SU-DHL-6 (cell line): ENCODE measurements around the gene CYBA.

Source experiments
- EZH2phosphoT487 ChIP-seq: fragments of 200-600 bp; sonication (generic), shearing (Covaris generic); conservative IDR thresholded peaks from 2 replicates; pipeline ENCODE4 v1.6.1; 2018; ENCODE audit warnings: mild to moderate bottlenecking, antibody characterized with exemption, low read length, moderate library complexity, mixed read lengths
- TF ChIP-seq, protein P1 (sequence below): fragments of 200-600 bp; sonication (generic); IDR thresholded peaks from one replicate; pipeline ENCODE4 v1.5.1; 2017; ENCODE audit warnings: antibody characterized with exemption, mild to moderate bottlenecking, low read length, moderate library complexity; ENCODE audit not compliant: insufficient read depth, poor library complexity, severe bottlenecking

DNA sequence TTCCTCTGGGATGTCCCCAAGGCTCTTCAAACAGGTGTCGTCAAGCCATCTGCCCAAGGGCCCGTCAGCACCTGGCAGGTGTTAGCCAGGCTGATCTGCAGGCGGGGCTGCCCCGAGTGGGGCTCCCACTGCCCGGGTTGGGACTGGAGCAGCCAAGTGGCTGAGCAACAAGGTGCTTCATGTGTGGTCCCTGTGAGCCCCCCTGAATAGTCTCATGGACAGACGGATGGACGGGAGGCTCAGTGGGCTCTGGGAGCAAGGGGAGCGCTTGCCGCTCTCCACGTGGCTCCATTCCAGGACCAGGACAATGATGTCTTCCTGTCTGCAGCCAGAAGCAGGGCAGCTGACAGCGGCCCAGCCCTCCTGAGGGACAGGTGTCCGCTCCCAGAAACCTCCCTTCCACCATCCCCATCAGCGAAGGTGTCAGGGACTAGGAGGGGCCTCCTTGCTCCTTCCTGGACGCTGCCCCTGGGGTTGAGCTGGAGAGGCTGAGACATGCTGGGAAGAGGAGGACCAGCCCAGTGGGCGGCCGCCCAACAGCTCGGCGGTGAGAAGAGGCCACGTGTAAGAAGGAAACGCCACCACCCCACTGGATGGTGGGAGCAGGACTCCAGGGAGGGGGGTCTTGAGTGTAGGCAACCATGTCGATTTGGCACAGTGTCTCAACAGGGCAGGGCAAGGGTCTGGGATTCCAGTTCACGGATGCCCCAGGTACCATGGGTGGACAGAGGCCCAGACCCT, 25.8 kb upstream of the CYBA start:
- TF ChIP-seq, protein P1, sequence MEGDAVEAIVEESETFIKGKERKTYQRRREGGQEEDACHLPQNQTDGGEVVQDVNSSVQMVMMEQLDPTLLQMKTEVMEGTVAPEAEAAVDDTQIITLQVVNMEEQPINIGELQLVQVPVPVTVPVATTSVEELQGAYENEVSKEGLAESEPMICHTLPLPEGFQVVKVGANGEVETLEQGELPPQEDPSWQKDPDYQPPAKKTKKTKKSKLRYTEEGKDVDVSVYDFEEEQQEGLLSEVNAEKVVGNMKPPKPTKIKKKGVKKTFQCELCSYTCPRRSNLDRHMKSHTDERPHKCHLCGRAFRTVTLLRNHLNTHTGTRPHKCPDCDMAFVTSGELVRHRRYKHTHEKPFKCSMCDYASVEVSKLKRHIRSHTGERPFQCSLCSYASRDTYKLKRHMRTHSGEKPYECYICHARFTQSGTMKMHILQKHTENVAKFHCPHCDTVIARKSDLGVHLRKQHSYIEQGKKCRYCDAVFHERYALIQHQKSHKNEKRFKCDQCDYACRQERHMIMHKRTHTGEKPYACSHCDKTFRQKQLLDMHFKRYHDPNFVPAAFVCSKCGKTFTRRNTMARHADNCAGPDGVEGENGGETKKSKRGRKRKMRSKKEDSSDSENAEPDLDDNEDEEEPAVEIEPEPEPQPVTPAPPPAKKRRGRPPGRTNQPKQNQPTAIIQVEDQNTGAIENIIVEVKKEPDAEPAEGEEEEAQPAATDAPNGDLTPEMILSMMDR: no peak
- TF ChIP-seq EZH2phosphoT487: no peak
